ENCODE data around the gene ARHGAP22.

DNA sequence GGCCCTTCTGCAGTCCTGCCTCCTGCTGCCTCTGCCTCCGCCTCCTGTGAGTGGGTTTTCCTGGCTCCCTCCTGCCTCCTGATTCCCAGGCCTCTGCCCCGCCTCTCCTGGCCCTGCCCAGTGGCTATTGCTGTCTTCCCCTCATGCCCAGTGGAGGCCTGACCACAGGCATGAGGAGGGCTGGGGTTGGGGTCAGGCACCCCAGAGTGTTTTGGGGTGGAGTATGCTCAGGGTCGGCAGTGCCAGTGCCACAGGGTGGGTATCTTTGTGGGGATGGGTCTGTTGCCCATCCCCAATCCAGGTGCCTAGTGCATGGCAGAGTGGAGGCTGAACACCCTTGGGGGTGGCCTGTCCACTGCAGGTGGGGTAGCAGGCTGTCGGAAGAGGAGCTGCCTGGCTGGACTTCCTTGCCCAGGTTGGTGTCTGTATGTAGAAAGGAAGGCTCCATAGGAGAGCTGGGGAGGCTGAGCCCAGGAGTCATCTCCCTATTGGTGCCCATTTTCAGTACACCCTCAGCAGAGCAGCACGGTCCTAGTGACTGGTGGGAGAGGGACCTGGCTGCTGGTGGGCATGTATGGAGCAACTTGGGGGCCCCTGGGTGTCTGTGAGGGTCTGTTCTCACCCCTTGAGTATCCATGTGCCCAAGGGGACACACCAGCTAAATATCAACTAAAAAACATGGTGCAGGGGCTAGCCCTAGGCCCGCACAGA lies 62.2 kb downstream of the ARHGAP22 start:
- TF ChIP-seq GATA3 (IDR thresholded peaks at IDR 0.05; ENCODE audit: low read depth, low read length) (no peak), GATA2 (IDR thresholded peaks at IDR 0.05; ENCODE audit: low read depth, low read length) (no peak)
